Ectodermal cell (in vitro differentiated cells): Measurements from ENCODE around the gene ASIC2.

ENCODE experiments used
- H3K27ac ChIP-seq: 2 replicates; pipeline ENCODE4 v1.7.0; 2013; ENCODE audit warnings: mild to moderate bottlenecking, low read depth, low read length; ENCODE audit not compliant: insufficient read depth, poor library complexity, severe bottlenecking
- H3K27me3 ChIP-seq: 2 replicates; pipeline ENCODE4 v1.7.0; 2013; ENCODE audit warnings: mild to moderate bottlenecking, low read length; ENCODE audit not compliant: insufficient read depth, control insufficient read depth, poor library complexity, severe bottlenecking
- H3K36me3 ChIP-seq: one replicate; pipeline ENCODE4 v1.7.0; 2013; ENCODE audit warnings: low read length; ENCODE audit not compliant: control insufficient read depth, insufficient read depth
- H3K4me1 ChIP-seq: one replicate; pipeline ENCODE4 v1.7.0; 2013; ENCODE audit warnings: low read length; ENCODE audit not compliant: control insufficient read depth, insufficient read depth
- H3K4me3 ChIP-seq: 2 replicates; pipeline ENCODE4 v1.7.0; 2013; ENCODE audit warnings: low read depth, low read length, control low read depth; ENCODE audit not compliant: insufficient read depth
- H3K9me3 ChIP-seq: 2 replicates; pipeline ENCODE4 v1.7.0; 2013; ENCODE audit warnings: mild to moderate bottlenecking, low read length, moderate library complexity; ENCODE audit not compliant: control insufficient read depth
- WGBS, 2 experiments: methylation state at CpG; one replicate each; pipeline ENCODE4 v1.1.7; 2013; ENCODE audit warnings: missing lambda C conversion rate in 2 of 2; 5-methylcytosine and 5-hydroxymethylcytosine counted together

ASIC2 gene

DNA sequence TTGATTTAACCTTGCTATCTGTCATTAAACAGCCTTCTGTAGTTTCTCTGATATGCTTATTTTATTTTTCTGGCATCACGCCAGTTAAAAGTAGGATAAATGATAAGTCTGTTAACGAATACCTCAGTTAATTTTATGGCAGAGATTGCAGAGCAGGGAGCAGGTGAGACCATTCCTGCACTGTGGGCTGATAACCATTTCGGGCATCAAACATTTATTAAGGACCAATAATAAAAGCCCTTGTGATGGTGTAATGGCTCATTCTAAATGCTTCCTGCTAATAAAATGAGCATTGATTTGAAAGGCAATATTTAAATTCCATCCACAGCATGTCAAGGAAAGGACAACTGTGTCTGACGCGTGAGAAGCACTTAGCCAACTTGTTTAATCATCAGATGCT, 94.1 kb downstream of the ASIC2 start:
- H3K27ac ChIP-seq: no peak overlapping the region
- H3K36me3 ChIP-seq: no peaks in the 10 kb centered on the region
- peaks cover 7% of the 10 kb centered on the region for H3K27me3 ChIP-seq
- H3K4me3 ChIP-seq: no peak overlapping the region
- H3K9me3 ChIP-seq: no peaks in the 10 kb centered on the region
- no peaks in the 10 kb centered on the region for H3K4me1 ChIP-seq
- WGBS, 2 experiments: 91 to 94% methylated on average over 5 of the region's 5 CpGs

DNA sequence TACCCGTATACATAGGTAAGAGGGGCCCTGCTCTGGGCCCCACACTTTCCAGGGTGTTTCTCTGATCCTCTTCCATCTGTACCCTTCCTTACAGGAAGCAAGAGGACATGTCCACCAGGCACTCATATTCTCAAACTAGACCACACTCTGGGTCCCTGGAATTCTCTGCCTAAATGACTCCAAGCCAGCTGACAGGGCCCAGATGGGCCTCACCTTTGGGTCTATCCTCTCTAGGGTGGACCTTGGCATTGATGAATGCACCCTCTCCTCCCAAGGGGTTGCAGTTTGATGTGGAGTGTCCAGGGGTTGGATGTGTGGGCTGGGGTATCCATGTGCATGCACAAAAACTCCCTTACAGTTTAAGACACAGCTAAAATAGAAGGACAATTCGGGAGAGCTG, 95.8 kb downstream of the ASIC2 start:
- no peaks in the 10 kb centered on the region for H3K4me1 ChIP-seq
- no peak overlapping the region for H3K27ac ChIP-seq
- WGBS, 2 experiments: 89 to 95% methylated on average over 2 of the region's 2 CpGs
- H3K9me3 ChIP-seq: no peaks in the 10 kb centered on the region
- H3K4me3 ChIP-seq: no peak overlapping the region
- H3K27me3 ChIP-seq: peaks cover 7% of the 10 kb centered on the region
- no peaks in the 10 kb centered on the region for H3K36me3 ChIP-seq

DNA sequence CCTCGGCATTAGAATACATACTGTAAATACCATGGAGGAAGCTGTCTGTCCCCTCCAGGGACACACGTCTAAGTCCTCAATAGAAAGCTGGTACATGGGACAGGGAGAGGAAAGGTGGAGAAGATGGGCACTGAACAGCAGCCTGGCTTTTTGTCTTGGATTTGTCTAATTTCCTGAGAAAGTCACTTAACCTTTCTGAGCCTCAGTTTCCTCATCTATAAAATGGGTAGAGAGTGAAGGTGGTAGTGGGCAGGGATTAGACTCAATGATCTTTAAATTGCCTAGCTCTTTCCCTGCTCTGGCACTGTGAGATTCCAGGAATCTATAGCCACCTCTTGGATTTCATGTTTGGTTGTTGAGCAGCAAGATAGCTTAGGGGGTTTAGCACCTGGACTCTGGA, 96.2 kb downstream of the ASIC2 start:
- no peaks in the 10 kb centered on the region for H3K9me3 ChIP-seq
- H3K4me3 ChIP-seq: no peak overlapping the region
- no peaks in the 10 kb centered on the region for H3K36me3 ChIP-seq
- H3K27ac ChIP-seq: no peak overlapping the region
- 85 to 90% methylated on average over 2 of the region's 2 CpGs for WGBS, 2 experiments
- H3K27me3 ChIP-seq: peaks cover 7% of the 10 kb centered on the region
- H3K4me1 ChIP-seq: no peaks in the 10 kb centered on the region

DNA sequence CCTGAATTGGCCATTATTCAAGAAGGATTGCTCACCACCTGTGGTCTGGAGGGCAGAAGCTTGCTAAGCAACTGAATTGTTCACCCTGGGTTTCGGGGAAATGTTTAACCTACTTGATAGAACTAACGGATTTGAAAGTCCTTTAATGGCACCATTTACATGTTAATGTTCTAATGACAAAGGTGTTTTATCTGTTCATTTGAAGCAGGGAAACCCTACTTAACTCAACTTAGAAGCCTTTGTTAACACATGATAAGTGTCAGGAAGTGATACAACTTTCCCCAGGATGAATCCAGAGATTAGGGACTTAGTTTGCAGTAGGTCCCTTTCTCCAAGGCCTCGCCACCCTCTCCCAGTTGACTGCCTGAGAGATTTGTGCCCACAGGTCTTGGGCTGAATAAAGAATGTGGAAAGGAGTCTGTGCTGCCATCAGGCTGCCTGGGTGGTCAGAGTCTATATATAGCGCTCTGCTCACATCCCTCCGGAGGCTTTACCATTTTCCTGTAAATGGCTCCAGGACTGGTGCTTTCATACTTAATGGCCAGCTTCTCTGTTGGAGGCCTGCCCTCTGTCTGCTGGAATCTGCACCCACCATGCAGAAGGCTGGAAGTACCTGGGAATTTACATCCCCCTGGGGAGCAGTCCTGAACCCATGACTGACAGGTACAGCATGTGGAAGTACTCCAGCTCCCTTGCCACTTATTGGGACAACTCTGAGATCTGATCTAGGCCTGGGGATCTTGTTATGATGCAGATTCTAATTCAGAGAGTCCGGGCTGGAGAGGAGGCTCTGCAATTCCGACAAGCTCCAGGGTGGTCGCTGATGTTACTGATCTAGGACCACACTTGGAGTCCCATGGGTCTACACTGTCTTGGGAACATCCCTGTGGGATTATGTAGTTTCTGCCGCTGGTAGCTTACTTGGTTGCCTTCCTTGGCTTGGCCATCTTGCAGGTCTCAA, 99.9 kb downstream of the ASIC2 start:
- no peaks in the 10 kb centered on the region for H3K9me3 ChIP-seq
- no peak overlapping the region for H3K27ac ChIP-seq
- WGBS, 2 experiments: 39 to 50% methylated on average over 9 of the region's 9 CpGs
- H3K27me3 ChIP-seq: peaks cover 7% of the 10 kb centered on the region
- no peak overlapping the region for H3K4me3 ChIP-seq
- no peaks in the 10 kb centered on the region for H3K36me3 ChIP-seq
- no peaks in the 10 kb centered on the region for H3K4me1 ChIP-seq

DNA sequence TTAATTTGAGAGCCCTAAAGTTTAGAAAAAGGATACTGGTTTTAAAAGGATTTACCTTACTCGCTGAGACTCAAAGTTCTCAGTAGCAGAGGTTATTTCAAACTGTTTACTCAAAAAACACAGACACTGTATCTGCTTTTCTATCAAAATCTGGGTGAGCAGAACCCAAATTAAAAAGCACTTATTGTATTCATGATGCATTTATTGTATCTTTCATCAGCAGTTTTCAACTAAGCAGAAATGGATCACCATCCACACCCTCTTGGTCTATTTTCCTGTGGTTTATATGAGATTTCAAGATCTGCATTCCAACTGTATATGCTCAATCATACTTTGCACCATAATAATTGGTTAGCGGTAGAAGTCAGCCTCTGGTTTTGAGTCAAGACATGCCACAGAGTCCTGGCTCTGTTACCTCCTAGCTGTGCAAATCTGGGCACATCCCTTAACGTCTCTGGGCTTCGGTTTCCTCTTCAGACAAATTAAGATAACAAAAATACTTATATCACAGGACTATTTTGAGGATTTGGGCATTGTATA, 109.5 kb downstream of the ASIC2 start:
- Histone ChIP-seq H3K27me3 (no peaks in the 10 kb centered on the region), H3K4me3 (no peak overlapping the region), H3K4me1 (no peaks in the 10 kb centered on the region), H3K9me3 (no peaks in the 10 kb centered on the region), H3K27ac (no peak overlapping the region), H3K36me3 (no peaks in the 10 kb centered on the region)
- WGBS, 2 experiments: 88 to 97% methylated on average over 4 of the region's 4 CpGs

DNA sequence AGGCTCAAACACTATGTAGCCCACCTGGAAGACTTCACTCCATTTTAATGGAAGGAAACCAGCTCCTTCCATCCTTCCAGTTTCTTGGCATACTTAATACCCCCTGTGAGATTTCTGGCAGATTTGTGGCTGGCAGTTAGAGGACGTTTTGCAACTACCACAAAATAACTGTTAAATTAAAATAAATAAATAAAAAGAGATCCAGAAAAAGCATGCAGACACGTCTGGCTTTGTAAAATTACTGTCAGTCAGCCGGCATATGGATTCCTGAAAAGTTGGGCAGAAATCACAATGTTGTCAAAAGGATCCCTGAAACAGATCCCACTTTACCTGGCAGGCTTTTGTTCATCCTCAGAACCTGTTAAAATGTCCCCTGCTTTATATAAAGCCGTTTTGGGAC, 113.9 kb downstream of the ASIC2 start:
- H3K4me1 ChIP-seq: no peaks in the 10 kb centered on the region
- no peaks in the 10 kb centered on the region for H3K36me3 ChIP-seq
- WGBS, 2 experiments: 91 to 95% methylated on average over 3 of the region's 4 CpGs
- H3K9me3 ChIP-seq: no peaks in the 10 kb centered on the region
- H3K27ac ChIP-seq: no peak overlapping the region
- no peak overlapping the region for H3K4me3 ChIP-seq
- no peaks in the 10 kb centered on the region for H3K27me3 ChIP-seq

DNA sequence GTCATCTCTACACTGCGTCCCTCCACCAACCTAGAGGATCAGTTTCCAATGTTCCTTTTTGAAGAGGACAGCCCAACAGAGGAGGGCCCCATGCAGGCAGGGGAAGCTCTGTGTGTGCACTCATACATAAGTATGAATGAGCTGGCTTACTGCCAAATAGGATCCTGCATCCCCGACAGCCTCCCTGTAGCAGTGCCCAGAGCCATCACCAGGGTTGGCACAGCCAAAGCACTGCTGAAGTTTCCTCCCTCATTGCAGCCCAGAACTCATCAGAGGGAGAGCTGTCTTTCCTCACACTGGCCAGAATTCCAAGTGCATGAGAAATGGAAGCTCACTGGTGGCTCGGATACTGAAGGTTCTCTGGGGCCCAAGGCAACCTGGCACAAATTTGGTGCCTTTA, 114.4 kb downstream of the ASIC2 start:
- Histone ChIP-seq H3K27ac (no peak overlapping the region), H3K4me1 (no peaks in the 10 kb centered on the region), H3K4me3 (no peak overlapping the region), H3K9me3 (no peaks in the 10 kb centered on the region), H3K27me3 (no peaks in the 10 kb centered on the region), H3K36me3 (no peaks in the 10 kb centered on the region)
- 92 to 94% methylated on average over 3 of the region's 3 CpGs for WGBS, 2 experiments

DNA sequence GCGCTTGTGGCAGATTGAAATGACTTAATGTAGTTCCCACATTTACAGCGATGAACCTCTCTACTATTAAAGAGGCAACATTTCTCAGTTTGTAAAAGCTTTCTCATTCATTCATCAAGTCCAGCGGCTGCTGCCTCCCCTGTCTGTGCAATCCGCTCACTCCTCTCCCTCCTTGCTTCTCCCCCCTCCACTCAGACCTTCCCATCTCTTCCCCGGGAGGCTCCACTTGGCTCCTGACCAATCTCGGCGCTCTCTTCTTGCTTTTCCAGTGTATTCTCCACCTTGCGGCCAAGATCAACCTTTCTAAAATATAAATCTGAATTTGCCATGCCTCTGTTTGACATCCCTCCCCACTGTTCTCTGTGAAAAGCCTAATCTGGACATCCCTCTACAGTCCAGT, 117.5 kb downstream of the ASIC2 start:
- no peaks in the 10 kb centered on the region for H3K9me3 ChIP-seq
- no peak overlapping the region for H3K27ac ChIP-seq
- H3K27me3 ChIP-seq: no peaks in the 10 kb centered on the region
- H3K36me3 ChIP-seq: no peaks in the 10 kb centered on the region
- no peaks in the 10 kb centered on the region for H3K4me1 ChIP-seq
- WGBS, 2 experiments: 88% methylated on average over 8 of the region's 8 CpGs
- no peak overlapping the region for H3K4me3 ChIP-seq

- Histone ChIP-seq H3K36me3 (no peaks in the 10 kb centered on the region), H3K9me3 (no peaks in the 10 kb centered on the region), H3K27me3 (no peaks in the 10 kb centered on the region), H3K4me1 (no peaks in the 10 kb centered on the region), H3K4me3 (no peak overlapping the region), H3K27ac (no peak overlapping the region)
- 87 to 88% methylated on average over 1 to 2 of the region's 2 CpGs for WGBS, 2 experiments
These were observed 121.2 kb downstream of the ASIC2 start for GRCh38 chr17:33171931-33172330.

- no peak overlapping the region for H3K27ac ChIP-seq
- H3K9me3 ChIP-seq: no peaks in the 10 kb centered on the region
- 88 to 90% methylated on average over 6 of the region's 6 CpGs for WGBS, 2 experiments
- no peaks in the 10 kb centered on the region for H3K4me1 ChIP-seq
- no peaks in the 10 kb centered on the region for H3K36me3 ChIP-seq
- H3K27me3 ChIP-seq: no peaks in the 10 kb centered on the region
- no peak overlapping the region for H3K4me3 ChIP-seq
These were observed 123.4 kb downstream of the ASIC2 start for GRCh38 chr17:33169580-33170285.
